OCI-LY7 (cell line): ENCODE data around the gene SFI1.

Source experiments
- CTCF ChIP-seq: fragments of 200-600 bp; sonication (generic); conservative IDR thresholded peaks from 2 replicates; pipeline ENCODE4 v1.5.1; 2014; ENCODE audit warnings: mild to moderate bottlenecking, antibody characterized with exemption, low read length, moderate library complexity, mixed read lengths
- EZH2phosphoT487 ChIP-seq: fragments of 200-600 bp; sonication (generic); IDR thresholded peaks from 2 replicates; pipeline ENCODE4 v1.6.1; 2018; ENCODE audit warnings: low read depth, borderline replicate concordance, mild to moderate bottlenecking, mixed run types, antibody characterized with exemption, low read length, moderate library complexity, mixed read lengths

- no peak for TF ChIP-seq CTCF
- TF ChIP-seq EZH2phosphoT487, result no peak
Measured at GRCh38 chr22:31661851-31662667, 165.7 kb downstream of the SFI1 start, which contains the start of gene PISD.
